Measurements from ENCODE around the gene PFDN1.

- TF ChIP-seq CTCF (conservative IDR thresholded peaks at IDR 0.05) = no peak
- no peak for TF ChIP-seq EZH2 (IDR thresholded peaks at IDR 0.05; ENCODE audit: low read depth)
Measured at GRCh38 chr5:140328036-140328764, 25.3 kb upstream of the PFDN1 start.
